Measurements from ENCODE around the gene SNX13. TPM values are rescaled to one million over a fixed set of nuclear protein-coding genes. Genes with fewer than 3 reads are reported as not detected.

Gene SNX13
- total and polyA plus RNA-seq, 2 donors: 16.8 to 114 TPM

DNA sequence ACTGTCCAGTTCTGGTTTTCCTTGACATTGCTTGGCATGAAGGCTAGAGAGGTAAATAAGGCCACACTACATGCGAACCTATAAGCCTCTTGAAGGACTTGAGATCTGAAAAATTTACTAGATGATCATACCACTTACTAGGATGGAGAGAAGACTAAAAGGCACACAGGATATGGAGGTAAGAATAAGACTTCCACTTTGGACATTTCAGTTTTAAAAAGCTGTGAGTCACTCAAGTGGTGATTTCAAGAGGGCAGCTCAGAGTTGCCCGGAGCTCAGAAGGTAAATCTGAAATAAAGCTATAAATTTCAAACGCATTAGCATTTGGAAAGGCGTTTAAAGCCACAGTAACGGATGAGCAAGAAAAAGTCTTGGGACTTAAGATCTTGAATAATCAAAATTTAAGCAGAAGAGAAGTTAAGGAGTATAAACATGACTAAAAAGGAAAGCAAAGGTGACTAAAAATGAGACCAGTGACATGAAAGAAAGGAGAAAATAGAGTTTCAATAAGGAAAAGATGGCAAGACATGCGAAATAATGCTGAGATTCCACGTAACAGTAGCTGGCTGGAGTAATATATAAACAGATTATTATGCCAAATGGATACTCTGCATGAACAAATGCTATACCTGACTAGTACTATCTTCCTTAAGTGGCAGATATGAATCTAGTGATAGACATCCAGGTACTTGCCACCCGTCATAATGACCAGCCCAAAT, 68.3 kb downstream of the SNX13 start:
- no peak overlapping the region for H3K27ac ChIP-seq (ENCODE audit: low read depth)
- no peak for DNase-seq (ENCODE audit: extremely low spot score)
- no peaks in the 10 kb centered on the region for H3K4me1 ChIP-seq (ENCODE audit: insufficient read depth)
- no peak overlapping the region for H3K4me3 ChIP-seq (ENCODE audit: low read depth, low read length)
- 88% methylated on average over 8 of the region's 8 CpGs for WGBS
- peaks cover 2% of the 10 kb centered on the region for H3K36me3 ChIP-seq (ENCODE audit: insufficient read depth)

DNA sequence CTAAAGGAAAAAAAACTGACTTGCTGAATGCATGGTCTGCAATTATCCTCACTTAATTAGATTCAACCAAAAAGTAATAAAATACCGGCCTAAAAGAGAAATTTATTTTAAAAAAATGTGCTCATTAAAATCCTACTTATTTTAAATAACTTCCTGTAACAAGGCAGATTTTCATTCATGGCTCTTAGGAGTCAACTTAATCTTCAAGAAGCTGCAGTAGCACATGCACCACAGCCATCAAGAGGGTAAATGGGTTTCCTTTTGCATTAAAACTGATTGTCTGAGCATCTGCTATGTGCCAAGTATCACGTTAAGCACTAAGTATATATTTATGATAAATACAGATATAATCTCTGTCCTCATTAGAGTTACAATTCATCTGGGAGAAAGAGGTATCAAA, 69.9 kb downstream of the SNX13 start:
- Histone ChIP-seq H3K4me1 (ENCODE audit: insufficient read depth) (no peaks in the 10 kb centered on the region), H3K27ac (ENCODE audit: low read depth) (no peak overlapping the region), H3K36me3 (ENCODE audit: insufficient read depth) (peaks cover 2% of the 10 kb centered on the region), H3K4me3 (ENCODE audit: low read depth, low read length) (no peak overlapping the region)
- WGBS: 82% methylated on average over 2 of the region's 2 CpGs
- no peak for DNase-seq (ENCODE audit: extremely low spot score)

DNA sequence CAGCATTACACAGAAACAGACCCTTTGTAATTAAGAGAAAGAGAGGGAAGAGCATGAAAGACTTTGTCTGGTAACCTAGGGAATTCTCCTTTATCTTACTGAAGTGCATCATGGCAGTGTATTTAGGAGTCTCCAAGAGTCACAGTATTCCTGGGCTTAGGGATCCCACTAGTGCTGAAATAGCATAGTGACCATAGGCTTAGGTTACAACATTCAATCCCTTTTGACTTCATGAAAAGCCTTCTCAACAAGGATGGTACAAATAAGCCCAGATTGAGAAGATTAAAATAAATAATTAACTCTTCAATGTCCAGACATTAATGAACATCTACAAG, 76.5 kb downstream of the SNX13 start:
- Histone ChIP-seq H3K4me3 (ENCODE audit: low read depth, low read length) (no peak overlapping the region), H3K4me1 (ENCODE audit: insufficient read depth) (no peaks in the 10 kb centered on the region), H3K36me3 (ENCODE audit: insufficient read depth) (peaks cover 6% of the 10 kb centered on the region), H3K27ac (ENCODE audit: low read depth) (no peak overlapping the region)
- DNase-seq (ENCODE audit: extremely low spot score): no peak

DNA sequence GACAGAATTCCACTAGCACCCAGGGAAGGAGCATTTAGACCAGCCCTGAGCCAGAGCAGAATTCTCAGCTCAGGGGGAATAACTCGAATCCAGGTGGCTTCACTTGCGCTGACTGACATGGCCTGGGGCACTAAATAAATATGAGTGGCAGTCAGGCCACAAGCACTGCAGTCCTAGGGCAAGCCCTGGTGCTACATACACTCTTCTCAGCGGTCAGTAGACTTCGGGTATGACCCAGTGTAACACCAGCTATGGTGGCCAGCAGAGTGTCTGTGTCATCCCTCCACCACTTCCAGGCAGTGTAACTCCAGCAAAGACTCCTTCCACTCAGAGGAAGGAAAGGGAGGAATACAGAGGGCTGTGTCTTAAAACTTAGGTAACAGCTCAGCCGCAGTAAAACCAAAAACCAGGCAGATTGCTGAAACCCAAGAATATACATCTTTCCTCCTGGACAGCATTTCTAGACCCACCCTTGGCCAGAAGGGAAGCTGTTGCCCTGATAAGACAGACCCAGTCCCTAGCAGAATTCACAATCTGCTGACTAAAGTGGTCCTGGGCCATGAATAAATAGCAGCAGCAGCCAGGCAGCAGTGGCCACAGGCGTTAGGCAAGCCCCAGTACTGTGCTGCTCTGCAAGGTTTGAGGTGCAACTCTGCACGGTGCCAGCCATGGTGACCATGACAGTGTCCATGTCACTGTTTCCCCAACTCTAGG, 77.0 kb downstream of the SNX13 start:
- no peak overlapping the region for H3K4me3 ChIP-seq (ENCODE audit: low read depth, low read length)
- H3K36me3 ChIP-seq (ENCODE audit: insufficient read depth): peaks cover 6% of the 10 kb centered on the region
- no peaks in the 10 kb centered on the region for H3K4me1 ChIP-seq (ENCODE audit: insufficient read depth)
- 94% methylated on average over 7 of the region's 7 CpGs for WGBS
- no peak for DNase-seq (ENCODE audit: extremely low spot score)
- H3K27ac ChIP-seq (ENCODE audit: low read depth): no peak overlapping the region

DNA sequence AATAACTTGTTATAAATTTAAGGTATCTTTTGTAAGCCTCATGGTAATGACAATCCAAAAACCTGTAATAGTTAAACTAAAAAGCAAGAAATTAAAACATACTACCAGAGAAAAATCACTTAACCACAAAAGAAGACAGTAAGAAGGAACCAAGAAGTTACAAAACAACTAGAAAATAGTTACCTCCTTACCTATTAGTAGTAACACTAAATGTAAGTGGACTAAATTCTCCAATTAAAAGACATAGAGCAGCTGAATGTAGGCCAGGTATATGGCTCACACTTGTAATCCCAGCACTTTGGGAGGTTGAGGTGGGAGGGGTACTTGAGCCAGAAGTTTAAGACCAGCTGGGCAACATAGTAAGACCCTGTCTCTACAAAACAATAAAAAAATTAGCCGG, 84.0 kb downstream of the SNX13 start:
- peaks cover 1% of the 10 kb centered on the region for H3K36me3 ChIP-seq (ENCODE audit: insufficient read depth)

DNA sequence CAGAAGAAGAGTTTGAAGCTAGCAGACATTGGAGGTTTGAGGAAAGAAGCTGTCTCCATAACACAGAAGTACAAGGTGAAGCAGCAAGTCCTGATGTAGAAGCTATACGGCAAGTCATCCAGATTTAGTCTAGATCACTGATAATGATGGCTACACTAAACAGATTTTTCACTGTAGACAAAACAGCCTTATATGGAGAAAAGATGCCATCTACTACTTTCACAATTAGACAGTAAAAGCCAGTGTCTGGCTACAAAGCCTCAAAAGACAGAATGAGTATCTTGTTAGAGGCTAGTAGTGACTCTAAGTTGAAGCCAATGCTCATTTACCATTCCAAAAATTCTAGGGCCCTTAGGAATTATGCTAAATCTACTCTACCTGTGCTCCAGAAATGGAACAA, 85.1 kb downstream of the SNX13 start:
- no peaks in the 10 kb centered on the region for H3K4me1 ChIP-seq (ENCODE audit: insufficient read depth)
- no peak for DNase-seq (ENCODE audit: extremely low spot score)
- H3K36me3 ChIP-seq (ENCODE audit: insufficient read depth): no peaks in the 10 kb centered on the region
- H3K27ac ChIP-seq (ENCODE audit: low read depth): no peak overlapping the region
- 42% methylated on average over 1 of the region's 1 CpG for WGBS
- H3K4me3 ChIP-seq (ENCODE audit: low read depth, low read length): no peak overlapping the region

More for the DNA sequence above, 84.0 kb downstream of the SNX13 start:
- Histone ChIP-seq H3K4me3 (ENCODE audit: low read depth, low read length) (no peak overlapping the region), H3K4me1 (ENCODE audit: insufficient read depth) (no peaks in the 10 kb centered on the region), H3K27ac (ENCODE audit: low read depth) (no peak overlapping the region)
- WGBS: 95% methylated on average over 1 of the region's 1 CpG
- DNase-seq (ENCODE audit: extremely low spot score): no peak

DNA sequence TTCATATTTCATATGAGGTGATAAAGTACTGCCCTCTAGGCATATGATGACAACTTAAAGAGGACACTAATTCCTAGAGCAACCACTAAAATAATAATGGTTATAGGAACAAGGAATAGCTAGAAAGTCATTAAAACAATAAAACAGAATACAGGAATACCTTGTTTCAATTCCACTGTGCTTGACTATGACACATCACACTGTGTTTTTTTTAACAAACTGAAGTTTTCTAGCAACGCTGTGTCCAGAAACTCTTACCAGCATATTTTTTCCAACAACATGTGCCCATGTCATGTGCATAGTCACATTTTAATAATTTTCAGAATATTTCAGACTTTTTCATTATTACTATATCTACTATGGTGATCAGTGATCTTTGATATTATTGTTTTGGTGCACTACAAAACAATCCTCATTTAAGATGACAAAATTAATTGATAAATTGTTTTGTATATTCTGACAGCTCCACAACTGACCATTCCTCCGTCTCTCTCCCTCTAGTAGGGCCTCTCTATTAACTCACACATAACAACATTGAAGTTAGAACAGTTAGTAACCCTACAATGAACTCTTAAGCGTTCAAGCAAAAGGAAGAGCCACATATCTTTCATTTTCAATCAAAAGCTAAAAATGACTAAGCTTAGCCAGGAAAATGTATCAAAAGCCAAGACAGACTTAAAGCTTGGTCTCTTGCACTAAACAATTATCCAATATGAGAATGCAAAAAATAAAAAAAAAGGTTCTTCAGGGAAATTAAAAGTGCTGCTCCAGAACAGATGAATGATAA, 85.8 kb downstream of the SNX13 start:
- 91% methylated on average over 3 of the region's 3 CpGs for WGBS
- no peaks in the 10 kb centered on the region for H3K4me1 ChIP-seq (ENCODE audit: insufficient read depth)

DNA sequence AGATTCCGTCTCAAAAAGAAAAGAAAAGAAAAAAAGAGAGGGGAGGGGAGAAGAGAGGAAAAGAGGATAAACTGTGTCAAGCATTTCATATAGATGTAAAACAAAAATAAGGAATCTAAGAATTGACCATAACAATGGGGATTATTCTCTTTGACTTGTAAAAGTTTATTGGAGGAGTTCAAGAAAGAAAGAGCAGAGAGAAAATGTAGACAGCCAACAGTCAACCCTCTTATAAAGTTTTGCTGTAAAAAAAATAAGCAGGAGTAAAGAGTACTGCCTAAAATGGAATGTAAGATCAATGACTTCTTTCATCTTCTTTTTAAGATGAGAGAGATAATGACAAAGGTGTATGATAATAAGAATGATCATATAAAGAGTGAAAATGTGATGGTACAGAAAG, 87.9 kb downstream of the SNX13 start:
- no peak overlapping the region for H3K27ac ChIP-seq (ENCODE audit: low read depth)

More for the DNA sequence above, 85.8 kb downstream of the SNX13 start:
- no peaks in the 10 kb centered on the region for H3K36me3 ChIP-seq (ENCODE audit: insufficient read depth)
- H3K4me3 ChIP-seq (ENCODE audit: low read depth, low read length): no peak overlapping the region
- no peak overlapping the region for H3K27ac ChIP-seq (ENCODE audit: low read depth)
- DNase-seq (ENCODE audit: extremely low spot score): no peak

DNA sequence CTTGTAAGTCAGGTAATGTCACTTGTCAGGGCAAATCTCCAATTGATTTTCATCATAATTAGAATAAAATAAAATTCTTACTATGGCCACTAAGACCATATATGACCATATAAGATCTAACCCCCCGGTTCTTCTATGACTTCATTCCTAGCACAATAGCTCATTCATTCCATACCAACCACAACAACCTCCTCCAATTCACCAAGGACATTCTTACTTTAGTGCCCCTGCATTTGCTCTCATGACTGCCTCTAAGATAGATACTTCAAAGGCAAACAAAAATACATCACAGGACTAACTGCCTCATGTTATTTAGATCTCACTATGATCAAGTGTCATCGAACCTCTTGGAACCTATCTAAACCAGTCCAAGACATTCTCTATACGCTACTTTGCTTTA, 90.8 kb downstream of the SNX13 start:
- Histone ChIP-seq H3K4me3 (ENCODE audit: low read depth, low read length) (no peak overlapping the region), H3K4me1 (ENCODE audit: insufficient read depth) (no peaks in the 10 kb centered on the region), H3K36me3 (ENCODE audit: insufficient read depth) (no peaks in the 10 kb centered on the region), H3K27ac (ENCODE audit: low read depth) (no peak overlapping the region)
- 94% methylated on average over 3 of the region's 3 CpGs for WGBS
- no peak for DNase-seq (ENCODE audit: extremely low spot score)

More for the DNA sequence above, 87.9 kb downstream of the SNX13 start:
- H3K4me1 ChIP-seq (ENCODE audit: insufficient read depth): no peaks in the 10 kb centered on the region
- WGBS: 100% methylated on average over 1 of the region's 1 CpG
- H3K36me3 ChIP-seq (ENCODE audit: insufficient read depth): no peaks in the 10 kb centered on the region
- no peak overlapping the region for H3K4me3 ChIP-seq (ENCODE audit: low read depth, low read length)
- no peak for DNase-seq (ENCODE audit: extremely low spot score)

DNA sequence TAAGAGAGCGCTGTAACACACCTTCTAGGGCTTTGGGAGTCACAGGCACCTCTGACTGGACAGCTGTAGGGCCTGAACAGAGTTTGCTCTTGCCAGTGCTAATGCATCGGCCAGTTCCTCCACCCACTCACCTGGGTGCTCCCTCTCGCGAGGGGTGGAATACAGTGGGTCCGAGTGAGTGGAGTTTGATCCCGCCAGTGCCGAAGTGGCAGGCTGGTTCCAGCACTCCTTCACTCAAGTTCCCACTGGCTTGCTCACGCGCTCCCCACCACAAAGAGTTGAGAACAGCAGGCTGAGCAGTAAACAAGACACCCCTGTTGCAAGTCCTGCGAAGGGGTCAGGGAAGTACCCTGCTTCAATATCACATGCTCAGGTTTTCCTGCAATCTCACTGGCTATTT, 91.8 kb downstream of the SNX13 start:
- no peak for DNase-seq (ENCODE audit: extremely low spot score)
- WGBS: 96% methylated on average over 10 of the region's 10 CpGs
- H3K27ac ChIP-seq (ENCODE audit: low read depth): no peak overlapping the region
- H3K4me3 ChIP-seq (ENCODE audit: low read depth, low read length): no peak overlapping the region
- H3K36me3 ChIP-seq (ENCODE audit: insufficient read depth): no peaks in the 10 kb centered on the region
- H3K4me1 ChIP-seq (ENCODE audit: insufficient read depth): no peaks in the 10 kb centered on the region

DNA sequence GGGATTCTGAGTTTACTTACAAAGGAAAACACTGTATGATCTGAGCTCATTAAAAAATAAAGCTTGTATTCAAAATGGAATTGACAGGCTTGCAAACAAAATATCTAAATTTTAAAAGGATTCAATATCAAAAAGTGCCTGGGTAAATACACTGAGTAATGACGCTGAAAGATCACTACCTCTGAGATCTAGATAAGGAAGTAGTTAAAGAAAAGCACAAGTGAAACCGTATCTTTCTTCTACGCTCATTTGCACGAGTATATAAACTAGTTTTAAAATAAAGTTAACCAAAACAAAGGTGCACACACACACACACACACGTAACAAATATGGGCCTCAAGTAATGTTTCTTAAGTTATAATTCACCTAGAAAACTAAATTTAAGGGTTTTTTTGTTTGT, 93.4 kb downstream of the SNX13 start:
- Histone ChIP-seq H3K4me3 (ENCODE audit: low read depth, low read length) (no peak overlapping the region), H3K27ac (ENCODE audit: low read depth) (no peak overlapping the region), H3K36me3 (ENCODE audit: insufficient read depth) (peaks cover 2% of the 10 kb centered on the region), H3K4me1 (ENCODE audit: insufficient read depth) (no peaks in the 10 kb centered on the region)
- DNase-seq (ENCODE audit: extremely low spot score): no peak
- 73% methylated on average over 5 of the region's 5 CpGs for WGBS

DNA sequence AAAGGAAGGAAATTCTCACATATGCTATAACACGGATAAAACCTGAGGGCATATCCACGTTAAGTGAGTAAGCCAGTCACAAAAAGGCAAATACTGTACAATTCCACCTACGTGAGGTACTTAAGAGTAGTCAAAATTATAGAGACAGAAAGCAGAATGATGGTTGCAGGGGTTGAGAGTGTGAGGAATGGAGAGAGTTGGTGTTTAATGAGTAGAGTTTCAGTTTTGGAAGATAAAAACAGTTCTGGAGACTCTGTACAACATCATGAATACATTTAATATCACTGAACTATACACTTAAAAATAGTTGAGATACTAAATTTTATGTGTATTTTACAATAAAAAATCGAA, 95.1 kb downstream of the SNX13 start:
- Histone ChIP-seq H3K4me3 (ENCODE audit: low read depth, low read length) (no peak overlapping the region), H3K4me1 (ENCODE audit: insufficient read depth) (no peaks in the 10 kb centered on the region), H3K36me3 (ENCODE audit: insufficient read depth) (peaks cover 2% of the 10 kb centered on the region), H3K27ac (ENCODE audit: low read depth) (no peak overlapping the region)
- DNase-seq (ENCODE audit: extremely low spot score): no peak
- WGBS: 92% methylated on average over 4 of the region's 4 CpGs

DNA sequence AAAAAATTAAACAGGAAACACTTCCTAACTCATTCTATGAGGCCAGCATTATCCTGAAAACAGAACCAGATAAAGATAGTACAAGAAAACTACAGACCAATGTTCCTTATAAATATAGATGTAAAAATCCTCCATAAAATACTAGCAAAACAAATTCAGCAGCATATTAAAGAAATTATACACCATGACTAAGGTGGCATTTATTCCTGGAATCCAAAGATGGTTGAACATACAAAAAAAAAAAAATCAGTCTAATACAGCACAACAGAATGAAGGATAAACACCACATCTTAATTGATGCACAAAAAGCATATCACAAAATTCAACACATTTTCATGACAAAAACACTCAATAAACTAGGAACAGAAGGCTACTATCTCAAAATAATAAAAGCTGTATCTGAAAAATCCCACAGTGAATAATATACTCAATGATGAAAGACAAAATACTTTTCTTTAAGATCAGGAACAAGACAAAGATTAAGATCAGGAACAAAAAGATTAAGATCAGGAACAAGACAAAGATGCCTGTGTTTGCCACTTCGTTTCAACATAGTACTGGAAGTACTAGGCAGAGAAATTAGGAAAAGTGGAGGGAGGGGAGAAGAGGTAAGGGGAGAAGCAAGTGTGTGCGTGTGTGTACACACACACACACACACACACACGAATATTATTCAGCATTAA, 95.6 kb downstream of the SNX13 start:
- WGBS: 77% methylated on average over 3 of the region's 3 CpGs
- Histone ChIP-seq H3K27ac (ENCODE audit: low read depth) (no peak overlapping the region), H3K4me1 (ENCODE audit: insufficient read depth) (no peaks in the 10 kb centered on the region), H3K36me3 (ENCODE audit: insufficient read depth) (peaks cover 2% of the 10 kb centered on the region), H3K4me3 (ENCODE audit: low read depth, low read length) (no peak overlapping the region)
- no peak for DNase-seq (ENCODE audit: extremely low spot score)

All from urinary bladder (tissue), 4 donors.